Activated B cell treated with CpG ODN at 0.5 μM for 24 hours (primary cell): ENCODE results near the gene GZF1. TPM values are rescaled to one million over a fixed set of nuclear protein-coding genes. Genes with fewer than 3 reads are reported as not detected.

Experiments
- ATAC-seq: fragments of 200-7000 bp; cut with Tn5 transposase; one replicate; pipeline ENCODE4 v1.10.0; 2021; ENCODE audit warnings: low read depth, mild to moderate bottlenecking, moderate library complexity
- CTCF ChIA-PET: fragments of 350-600 bp; sonication (Branson Sonifier 250); formaldehyde crosslinking; loops from one replicate; lab custom pipeline; 2021; ENCODE audit warnings: antibody characterized with exemption; lab: Charles Lee
- POLR2A ChIA-PET: fragments of 350-600 bp; sonication (Branson Sonifier 250); formaldehyde crosslinking; loops from one replicate; lab custom pipeline; 2021; ENCODE audit warnings: antibody characterized with exemption; lab: Charles Lee
- DNase-seq: peaks from one replicate; pipeline ENCODE4 v3.0.0; 2022
- H3K27ac Mint-ChIP-seq: one replicate; pipeline ENCODE4 v1.8.0; 2020; ENCODE audit warnings: mixed read lengths
- H3K27me3 Mint-ChIP-seq: one replicate; pipeline ENCODE4 v1.8.0; 2021; ENCODE audit warnings: mixed read lengths
- H3K36me3 Mint-ChIP-seq: one replicate; pipeline ENCODE4 v1.8.0; 2021; ENCODE audit warnings: low read depth, mixed read lengths
- H3K4me1 Mint-ChIP-seq: one replicate; pipeline ENCODE4 v1.8.0; 2021; ENCODE audit warnings: mixed read lengths
- H3K4me3 Mint-ChIP-seq: one replicate; pipeline ENCODE4 v1.8.0; 2020; ENCODE audit warnings: mild to moderate bottlenecking, mixed read lengths
- H3K9me3 Mint-ChIP-seq: one replicate; pipeline ENCODE4 v1.8.0; 2020; ENCODE audit warnings: mixed read lengths
- intact Hi-C: fragments of 100-400 bp; cut with micrococcal nuclease; formaldehyde crosslinking; loops from one replicate; pipeline ENCODE4 v1.15.1; 2024
- total RNA-seq: library from RNA; stranded (reverse); gene quantifications from 2 replicates; pipeline ENCODE4 v1.2.3, GENCODE V29; 2022
- TF ChIP-seq, protein P1 (sequence below): fragments of 200-600 bp; IDR thresholded peaks from one replicate; pipeline ENCODE4 v1.8.0; 2022; ENCODE audit warnings: antibody characterized with exemption, mild to moderate bottlenecking

Gene GZF1
- total RNA-seq, 1 donor from 2014 or later: 13.3 TPM

DNA sequence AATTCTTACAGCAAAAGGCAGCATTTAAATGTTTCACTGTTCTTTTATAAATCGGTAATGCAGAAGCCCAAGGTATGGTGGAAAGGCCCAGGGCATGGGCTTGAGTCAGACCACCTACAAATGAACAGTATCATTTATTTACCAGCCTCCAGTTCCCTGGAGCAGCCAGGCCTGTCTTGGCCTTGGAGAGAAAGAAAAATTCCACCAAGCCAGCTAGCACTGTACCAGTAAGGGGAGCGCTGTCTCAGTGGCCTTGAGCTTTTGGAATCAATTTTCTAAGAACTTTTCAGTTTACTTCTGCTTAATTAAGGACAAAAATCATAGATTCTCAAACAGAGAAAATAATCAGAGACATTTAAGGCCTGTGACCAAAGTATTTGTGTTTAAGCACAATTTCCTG is 47.0 kb downstream of the GZF1 start:
- ATAC-seq (no peak), DNase-seq (no peak)
- intact Hi-C loops: loop anchor here (1.0 to 2.0 kb wide), 2 partner anchors 12 to 46 kb away; partner anchors contain the start of genes GZF1 and NAPB
- no peak overlapping the region for H3K4me3 Mint-ChIP-seq
- H3K9me3 Mint-ChIP-seq: no peaks in the 10 kb centered on the region
- CTCF ChIA-PET: interaction anchor here (0.6 kb wide), 1 partner anchor 382 kb away, joined by 3 read pairs; no protein-coding TSS in a partner anchor
- no peaks in the 10 kb centered on the region for H3K36me3 Mint-ChIP-seq
- POLR2A ChIA-PET: no interaction called here
- H3K27me3 Mint-ChIP-seq: no peaks in the 10 kb centered on the region
- TF ChIP-seq, protein P1, sequence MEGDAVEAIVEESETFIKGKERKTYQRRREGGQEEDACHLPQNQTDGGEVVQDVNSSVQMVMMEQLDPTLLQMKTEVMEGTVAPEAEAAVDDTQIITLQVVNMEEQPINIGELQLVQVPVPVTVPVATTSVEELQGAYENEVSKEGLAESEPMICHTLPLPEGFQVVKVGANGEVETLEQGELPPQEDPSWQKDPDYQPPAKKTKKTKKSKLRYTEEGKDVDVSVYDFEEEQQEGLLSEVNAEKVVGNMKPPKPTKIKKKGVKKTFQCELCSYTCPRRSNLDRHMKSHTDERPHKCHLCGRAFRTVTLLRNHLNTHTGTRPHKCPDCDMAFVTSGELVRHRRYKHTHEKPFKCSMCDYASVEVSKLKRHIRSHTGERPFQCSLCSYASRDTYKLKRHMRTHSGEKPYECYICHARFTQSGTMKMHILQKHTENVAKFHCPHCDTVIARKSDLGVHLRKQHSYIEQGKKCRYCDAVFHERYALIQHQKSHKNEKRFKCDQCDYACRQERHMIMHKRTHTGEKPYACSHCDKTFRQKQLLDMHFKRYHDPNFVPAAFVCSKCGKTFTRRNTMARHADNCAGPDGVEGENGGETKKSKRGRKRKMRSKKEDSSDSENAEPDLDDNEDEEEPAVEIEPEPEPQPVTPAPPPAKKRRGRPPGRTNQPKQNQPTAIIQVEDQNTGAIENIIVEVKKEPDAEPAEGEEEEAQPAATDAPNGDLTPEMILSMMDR: no peak
- H3K4me1 Mint-ChIP-seq: peaks cover 25% of the 10 kb centered on the region
- peak overlapping the region; percentile 79 for H3K27ac Mint-ChIP-seq

DNA sequence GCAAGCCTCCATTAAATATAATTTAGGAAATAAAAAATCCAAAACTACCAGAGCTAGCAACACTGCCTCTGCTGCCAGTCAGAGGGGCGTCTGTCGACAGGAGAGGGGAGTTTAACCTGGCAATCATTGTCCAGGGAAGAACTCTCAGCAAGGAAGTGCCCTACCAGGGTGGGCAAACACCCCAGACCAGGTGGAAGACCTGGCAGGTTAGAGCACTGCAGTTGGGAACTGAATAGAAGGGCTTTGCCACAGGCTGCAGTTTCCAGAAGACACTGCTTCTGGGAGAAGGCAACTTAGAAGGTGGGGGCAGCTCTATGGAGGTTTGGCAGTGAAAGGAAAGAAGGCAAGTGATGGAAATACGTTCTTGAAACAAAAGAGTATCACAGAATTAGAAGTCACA is 47.8 kb downstream of the GZF1 start:
- H3K4me1 Mint-ChIP-seq: peaks cover 25% of the 10 kb centered on the region
- intact Hi-C loops: loop anchor here (1.0 to 2.0 kb wide), 3 partner anchors 13 to 47 kb away; partner anchors contain the start of gene GZF1
- H3K9me3 Mint-ChIP-seq: no peaks in the 10 kb centered on the region
- ChIA-PET POLR2A (no interaction called here), CTCF (no interaction called here)
- H3K27me3 Mint-ChIP-seq: no peaks in the 10 kb centered on the region
- H3K4me3 Mint-ChIP-seq: no peak overlapping the region
- H3K36me3 Mint-ChIP-seq: no peaks in the 10 kb centered on the region
- no peak overlapping the region for H3K27ac Mint-ChIP-seq
- ATAC-seq (no peak), DNase-seq (no peak)
- TF ChIP-seq, protein P1: no peak

DNA sequence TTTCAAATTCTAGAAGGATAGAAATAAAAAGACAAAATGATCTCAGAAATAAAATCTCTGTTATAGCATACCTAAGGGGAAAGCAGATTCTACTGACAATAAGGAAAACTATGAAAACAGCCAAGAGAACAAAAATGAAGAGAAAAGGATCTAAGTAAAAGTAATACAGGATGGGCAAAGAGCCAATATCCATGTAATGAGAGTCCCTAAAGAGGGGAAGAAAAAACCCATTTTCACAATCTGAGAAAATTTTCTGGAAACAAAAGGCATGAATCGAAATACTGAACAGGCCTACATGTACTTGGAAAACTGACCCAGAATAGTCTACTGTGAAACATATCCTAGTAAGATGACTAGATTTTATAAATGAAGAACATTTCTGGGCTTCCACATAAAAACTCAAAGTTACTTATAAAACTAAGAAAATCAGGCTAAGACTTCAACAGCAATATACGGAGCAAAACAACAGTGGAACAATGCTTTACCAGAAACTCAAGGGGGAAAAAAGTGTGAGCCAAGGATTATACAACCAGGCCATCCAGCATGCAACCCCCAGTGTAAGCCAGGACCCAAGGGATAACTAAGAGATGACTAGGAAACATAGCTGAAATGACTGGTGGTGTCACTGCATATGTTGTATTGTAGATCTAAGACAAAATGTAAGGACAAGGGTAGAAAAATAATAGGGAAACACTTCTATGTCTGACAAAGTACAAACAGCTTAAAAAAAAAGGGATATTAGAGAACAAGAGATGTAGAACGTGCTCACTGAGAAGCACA is 49.1 kb downstream of the GZF1 start:
- no peak overlapping the region for H3K27ac Mint-ChIP-seq
- intact Hi-C loops: loop anchor here (1.0 to 2.0 kb wide), 2 partner anchors 14 to 29 kb away; no protein-coding TSS in a partner anchor
- H3K36me3 Mint-ChIP-seq: no peaks in the 10 kb centered on the region
- no peaks in the 10 kb centered on the region for H3K27me3 Mint-ChIP-seq
- no peaks in the 10 kb centered on the region for H3K9me3 Mint-ChIP-seq
- ChIA-PET CTCF (interaction anchor here (1.1 kb wide), 1 partner anchor 10 kb away, joined by 4 read pairs; the partner anchor contains the start of gene NAPB), POLR2A (no interaction called here)
- peaks cover 23% of the 10 kb centered on the region for H3K4me1 Mint-ChIP-seq
- no peak overlapping the region for H3K4me3 Mint-ChIP-seq
- TF ChIP-seq, protein P1: no peak
- DNase-seq (no peak), ATAC-seq (no peak)

DNA sequence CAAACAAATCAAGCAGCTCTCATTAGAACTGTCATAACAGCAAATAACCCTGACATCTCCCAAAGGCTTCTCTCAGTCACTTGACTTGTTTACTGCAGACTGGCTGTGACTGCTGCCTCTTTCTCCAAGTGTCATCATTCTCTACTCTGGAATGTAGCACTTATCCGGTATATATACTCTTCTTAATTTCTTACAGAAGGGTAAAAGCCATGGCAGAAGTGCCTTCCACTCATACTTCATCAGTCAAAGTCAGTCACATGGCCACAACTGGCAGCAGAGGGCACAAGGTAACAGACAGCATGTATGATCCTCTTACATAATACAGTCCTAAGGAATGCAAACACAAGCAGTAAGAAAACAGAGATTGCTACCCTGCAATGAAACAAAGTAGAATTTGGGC is 50.0 kb downstream of the GZF1 start:
- no peak for DNase-seq
- POLR2A ChIA-PET: no interaction called here
- Mint-ChIP-seq H3K4me3 (no peak overlapping the region), H3K27me3 (no peaks in the 10 kb centered on the region), H3K27ac (no peak overlapping the region), H3K9me3 (no peaks in the 10 kb centered on the region), H3K36me3 (no peaks in the 10 kb centered on the region), H3K4me1 (peaks cover 23% of the 10 kb centered on the region)
- TF ChIP-seq, protein P1: no peak
- intact Hi-C loops: no loop called here
- no peak for ATAC-seq
- CTCF ChIA-PET: interaction anchor here (1.1 kb wide), 1 partner anchor 9 kb away, joined by 4 read pairs; the partner anchor contains the start of gene NAPB

DNA sequence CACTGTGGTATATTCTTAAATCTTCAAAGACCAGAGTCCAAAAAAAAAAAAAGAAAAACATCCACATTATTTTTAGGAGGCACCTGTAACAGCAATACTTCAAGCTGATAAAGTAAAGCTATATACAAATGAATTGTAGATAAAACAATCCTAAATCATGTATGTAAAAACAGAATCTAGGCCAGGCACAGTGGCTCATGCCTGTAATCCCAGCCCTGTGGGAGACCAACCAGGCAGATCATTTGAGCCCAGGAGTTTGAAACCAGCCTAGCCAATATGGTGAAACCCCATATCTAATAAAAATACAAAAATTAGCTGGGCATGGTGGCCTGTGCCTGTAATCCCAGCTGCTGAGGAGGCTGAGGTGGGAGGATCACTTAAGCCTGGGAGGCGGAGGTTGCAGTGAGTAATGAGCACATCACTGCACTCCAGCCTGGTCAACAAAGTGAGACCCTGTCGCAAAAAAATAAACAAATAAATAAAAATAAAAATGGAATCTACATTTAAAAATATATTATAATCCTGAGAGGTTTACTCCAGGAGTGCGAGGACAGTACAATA is 52.0 kb downstream of the GZF1 start:
- no peak for DNase-seq
- intact Hi-C loops: no loop called here
- no peaks in the 10 kb centered on the region for H3K27me3 Mint-ChIP-seq
- TF ChIP-seq, protein P1: no peak
- H3K27ac Mint-ChIP-seq: no peak overlapping the region
- peaks cover 8% of the 10 kb centered on the region for H3K4me1 Mint-ChIP-seq
- CTCF ChIA-PET: no interaction called here
- POLR2A ChIA-PET: no interaction called here
- no peaks in the 10 kb centered on the region for H3K9me3 Mint-ChIP-seq
- ATAC-seq: no peak
- H3K36me3 Mint-ChIP-seq: no peaks in the 10 kb centered on the region
- H3K4me3 Mint-ChIP-seq: no peak overlapping the region
